GM19328 (cell line): ENCODE data around the gene TRIM33.
"Not testable (repeated sequence)": the region's sequence is repeated elsewhere in the genome, so short reads cannot be mapped to it uniquely, and the experiment has no call there.

Experiments
- ATAC-seq: cut with Tn5 transposase; IDR thresholded peaks from one replicate; pipeline ENCODE4 v1.9.1; 2021; ENCODE audit warnings: mild to moderate bottlenecking, moderate library complexity; ENCODE audit not compliant: unreplicated experiment

Gene TRIM33

DNA sequence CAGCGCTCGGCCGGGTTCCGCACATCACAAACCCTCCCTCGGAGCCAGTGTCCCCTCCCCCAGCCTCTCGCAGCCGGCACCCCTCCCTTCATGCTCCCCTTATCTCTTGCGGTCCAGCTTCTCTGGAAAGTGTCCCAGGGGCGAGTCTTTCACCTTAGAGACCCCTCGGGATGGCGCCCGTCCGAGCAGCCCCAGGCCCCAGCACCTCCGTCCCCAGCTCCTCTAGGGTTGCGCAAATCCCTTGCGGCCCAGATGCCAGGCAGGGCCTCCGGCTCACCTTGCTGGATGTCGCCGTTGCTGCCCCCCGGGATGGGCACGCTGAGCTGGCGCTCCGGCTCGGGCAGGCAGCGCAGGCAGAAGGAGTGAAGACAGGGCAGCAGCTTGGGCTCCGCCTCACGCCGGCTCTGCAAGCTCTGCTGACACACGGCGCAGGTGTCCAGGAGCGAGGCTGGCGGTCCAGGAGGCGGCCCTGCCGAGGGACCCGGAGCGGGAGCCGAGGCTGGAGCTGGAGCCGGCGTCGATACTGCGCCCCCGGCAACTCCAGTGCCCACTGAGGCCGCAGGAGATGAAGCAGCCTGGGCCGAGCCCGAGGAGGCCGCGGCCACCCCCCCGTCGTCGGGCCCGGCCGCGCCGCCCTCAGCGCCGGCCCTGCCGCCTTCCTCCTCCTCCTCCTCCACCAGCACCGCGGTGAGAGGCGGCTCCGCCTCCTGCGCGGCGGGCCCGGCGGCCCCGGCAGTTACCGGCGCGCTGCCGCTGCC lies 550 bp downstream of the TRIM33 start:
- peak; percentile 54 for ATAC-seq

DNA sequence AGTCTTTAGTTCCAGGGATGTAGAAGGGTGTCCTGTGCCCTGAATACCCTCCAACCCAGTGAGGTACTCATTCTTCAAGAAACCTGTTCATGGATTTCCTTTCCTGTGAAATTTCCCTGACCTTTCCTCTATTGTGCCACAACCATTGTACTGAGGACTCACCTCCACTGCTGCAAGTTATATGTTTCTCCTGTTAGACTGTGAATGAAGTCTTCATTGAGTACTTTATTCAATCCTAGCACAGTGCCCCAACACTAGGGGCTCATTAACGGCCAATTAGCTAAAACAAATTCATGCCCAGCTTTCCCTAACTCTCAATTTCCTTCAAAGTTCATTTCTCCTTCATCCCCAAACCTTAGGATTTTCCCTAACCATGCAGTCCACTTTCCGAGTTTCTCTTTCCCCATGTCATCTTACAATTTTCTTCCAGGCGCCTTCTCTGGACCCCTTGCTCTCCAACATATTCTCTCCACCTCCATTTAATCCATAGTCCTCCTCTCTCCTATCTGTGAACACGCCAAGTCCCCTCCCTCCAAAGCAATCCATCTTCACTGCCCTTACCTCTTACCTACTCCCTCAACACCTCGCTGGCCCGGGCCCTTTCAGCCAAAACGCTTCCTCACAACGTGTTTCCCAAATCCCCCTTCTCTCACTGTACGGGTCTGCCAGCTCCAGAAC lies 1.3 kb downstream of the TRIM33 start:
- no peak for ATAC-seq

DNA sequence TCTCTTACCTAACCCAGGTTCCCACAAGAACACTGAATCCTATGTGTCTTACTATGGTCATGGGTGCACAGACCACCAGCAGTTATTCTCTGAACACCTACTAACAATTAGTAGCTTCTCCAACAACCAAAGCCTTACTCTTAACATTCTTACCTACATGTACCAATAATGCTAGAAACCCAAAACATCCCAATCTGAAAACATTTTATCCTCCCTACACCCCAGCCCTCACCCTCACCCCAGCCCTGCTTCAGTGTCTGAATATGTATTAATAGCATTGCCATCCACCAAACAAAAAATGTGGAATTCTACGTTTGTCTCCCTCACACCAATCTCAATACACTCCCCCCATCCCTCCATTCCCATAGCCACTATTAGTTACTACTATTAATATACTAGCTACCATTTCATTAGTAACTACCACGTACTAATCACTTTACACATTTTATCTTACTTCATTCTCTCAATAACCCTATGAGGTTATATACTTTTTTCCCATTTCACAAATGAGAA lies 2.6 kb downstream of the TRIM33 start:
- ATAC-seq, result no peak

DNA sequence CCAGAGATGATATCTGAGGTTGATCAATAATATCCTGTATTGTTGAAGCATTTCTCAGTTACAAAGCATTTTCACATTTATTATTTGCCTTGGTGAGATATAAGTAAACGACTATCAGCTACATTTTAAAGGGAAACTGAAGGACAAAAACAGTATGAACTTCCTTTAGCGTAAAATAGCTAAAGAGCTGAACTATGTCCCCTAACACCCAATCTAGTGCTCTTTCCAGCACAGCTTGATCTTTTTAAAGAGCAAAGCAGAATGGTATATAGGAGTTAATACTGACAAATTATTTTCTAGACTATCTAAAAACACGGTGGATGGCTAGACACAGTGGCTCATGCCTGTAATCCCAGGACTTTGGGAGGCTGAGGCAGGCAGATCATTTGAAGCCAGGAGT lies 3.5 kb downstream of the TRIM33 start:
- no peak for ATAC-seq

DNA sequence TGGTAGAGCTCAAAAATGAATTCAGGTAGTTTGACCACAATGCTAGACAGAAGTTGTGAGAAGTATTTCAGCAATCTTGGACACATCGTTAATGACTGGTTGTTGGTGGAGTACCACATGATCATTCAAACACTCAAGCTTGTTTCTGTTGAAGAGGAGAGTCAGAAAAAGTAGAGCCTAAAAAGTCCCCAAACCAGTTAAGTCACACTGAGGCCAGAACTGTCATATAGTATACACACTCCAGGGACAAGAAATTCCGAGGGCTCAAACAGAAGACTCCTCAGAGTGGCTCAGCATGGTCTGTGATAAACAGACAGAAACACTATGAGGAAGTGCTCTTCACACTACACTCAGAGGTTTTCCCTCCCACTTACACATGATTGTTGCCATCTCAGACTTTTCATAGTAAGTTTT lies 5.8 kb downstream of the TRIM33 start:
- no peak for ATAC-seq

DNA sequence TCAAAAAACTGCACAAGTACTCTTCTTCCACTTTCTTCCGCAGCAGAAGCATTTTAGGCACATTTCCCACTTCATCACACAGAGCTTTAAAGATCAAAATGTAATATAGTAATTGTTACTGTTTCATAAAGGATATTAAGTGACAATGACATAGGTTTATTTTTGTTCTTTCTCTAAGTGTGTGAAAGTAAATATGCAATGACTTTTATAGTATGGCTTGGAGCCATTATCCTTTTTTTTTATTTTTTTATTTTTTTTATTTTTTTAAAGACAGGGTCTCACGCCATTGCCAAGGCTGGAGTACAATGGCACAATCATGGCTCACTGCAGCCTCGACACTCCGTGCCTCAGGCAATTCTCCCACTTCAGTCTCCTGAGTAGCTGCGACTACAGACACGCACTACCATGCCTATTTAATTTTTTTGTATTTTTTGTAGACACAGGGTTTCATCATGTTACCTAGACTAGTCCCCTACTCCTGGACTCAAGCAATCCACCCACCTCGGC lies 7.0 kb downstream of the TRIM33 start:
- ATAC-seq, result no peak

DNA sequence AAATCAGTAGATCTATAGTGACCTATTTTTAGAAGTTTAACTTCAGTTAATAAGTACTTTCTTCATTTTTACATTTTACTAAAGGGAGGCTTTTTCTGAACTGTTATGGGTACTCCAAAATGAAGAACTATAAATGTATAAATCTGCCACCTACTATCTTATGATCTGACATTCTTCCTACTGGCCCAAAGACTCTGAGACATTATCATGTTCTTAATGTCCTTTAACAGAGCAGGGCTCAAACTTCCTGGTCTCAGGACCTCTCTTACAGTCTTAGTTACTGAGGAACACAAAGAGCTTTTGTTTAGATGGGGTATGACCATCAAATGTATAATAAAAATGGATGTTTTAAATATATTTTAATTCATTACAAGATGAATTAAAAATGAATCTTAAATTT lies 8.9 kb downstream of the TRIM33 start:
- no peak for ATAC-seq

DNA sequence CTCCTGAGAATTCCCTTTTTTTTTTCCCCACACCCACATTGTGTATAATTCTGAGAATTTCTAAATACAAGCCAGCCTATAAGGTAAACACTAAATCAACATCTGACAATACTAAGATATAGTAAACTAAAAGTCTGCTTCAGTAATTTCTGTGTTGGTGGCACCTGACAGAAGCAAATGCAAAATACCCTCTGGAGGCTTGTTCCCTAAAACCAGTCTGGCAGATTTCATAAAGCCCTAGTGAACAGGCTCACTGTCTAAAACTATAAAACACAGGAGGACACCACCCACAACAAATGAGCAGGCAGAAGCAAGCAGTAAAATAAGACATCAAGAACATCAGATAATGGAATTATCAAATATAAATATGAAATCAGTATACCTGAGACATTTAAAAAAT lies 11.5 kb downstream of the TRIM33 start:
- no peak for ATAC-seq

DNA sequence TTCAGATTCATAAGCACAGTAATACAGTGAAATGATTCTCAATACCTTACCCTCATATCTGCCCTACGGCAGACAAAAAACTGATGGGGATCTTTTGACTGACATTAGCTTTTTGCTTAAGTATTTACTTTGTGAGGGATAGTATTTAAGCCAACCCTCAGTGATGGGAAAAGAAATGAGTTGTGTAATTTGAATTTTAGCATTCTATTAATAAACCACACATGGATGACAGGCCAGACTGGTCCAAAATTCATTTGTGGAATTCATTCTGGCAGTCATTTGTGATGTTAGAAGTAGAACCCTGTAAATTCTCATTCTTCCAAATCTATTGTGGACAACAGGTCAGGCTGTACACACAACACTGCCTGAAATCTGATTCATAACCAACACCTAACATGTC lies 14.9 kb downstream of the TRIM33 start:
- no peak for ATAC-seq

DNA sequence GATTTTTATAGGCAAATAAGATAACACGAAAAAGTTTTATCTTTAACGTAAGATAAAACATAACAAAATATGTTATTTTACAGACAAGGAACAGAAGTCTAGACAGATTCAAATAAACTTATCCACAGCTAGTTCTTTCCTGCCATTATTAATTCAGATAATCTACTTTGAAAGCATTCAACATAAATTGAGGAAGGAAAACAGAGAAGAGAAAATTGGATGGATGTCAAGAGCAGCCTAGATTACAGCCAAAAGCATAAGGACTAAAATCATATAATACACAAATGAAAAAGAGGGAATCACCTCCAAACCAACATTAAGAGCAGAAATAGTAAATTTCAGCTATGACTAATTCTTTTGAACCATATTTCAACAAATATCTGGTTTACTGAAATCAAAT lies 15.5 kb downstream of the TRIM33 start:
- no peak for ATAC-seq

DNA sequence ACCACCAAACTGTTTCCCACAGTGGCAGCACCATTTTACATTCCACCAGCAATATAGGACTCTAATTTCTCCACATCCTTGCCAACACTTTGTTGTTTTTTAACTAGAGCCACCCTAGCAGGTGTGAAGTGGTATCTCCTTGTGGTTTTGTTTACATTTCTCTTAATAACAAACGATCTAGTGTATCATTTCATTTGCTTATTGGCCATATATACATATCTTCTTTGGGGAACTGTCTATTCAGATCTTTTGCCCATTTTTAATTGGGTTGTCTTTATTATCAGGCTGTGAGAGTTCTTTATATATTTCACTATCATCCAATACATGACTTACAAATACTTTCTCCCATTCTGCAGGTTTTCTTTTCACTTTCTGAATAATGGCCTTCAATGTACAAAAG lies 18.0 kb downstream of the TRIM33 start:
- ATAC-seq, result no peak

DNA sequence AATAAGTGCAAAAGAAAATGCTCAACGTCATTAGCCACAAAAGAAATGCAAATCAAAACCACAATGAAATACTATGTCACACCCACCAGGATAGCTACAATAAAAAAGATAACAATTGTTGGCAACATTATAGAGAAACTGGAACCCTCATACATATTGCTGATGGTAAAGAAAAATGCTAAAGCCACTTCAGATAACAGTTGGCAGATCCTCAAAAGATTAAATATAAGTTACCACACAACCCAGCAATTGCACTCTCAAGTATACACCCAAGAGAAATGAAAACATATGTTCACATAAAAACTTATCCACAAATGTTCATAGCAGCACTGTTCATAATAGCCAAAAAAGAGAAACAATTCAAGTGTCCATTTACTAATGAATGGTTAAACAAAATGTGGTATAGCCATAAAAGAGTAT lies 20.7 kb downstream of the TRIM33 start:
- ATAC-seq, result no peak

DNA sequence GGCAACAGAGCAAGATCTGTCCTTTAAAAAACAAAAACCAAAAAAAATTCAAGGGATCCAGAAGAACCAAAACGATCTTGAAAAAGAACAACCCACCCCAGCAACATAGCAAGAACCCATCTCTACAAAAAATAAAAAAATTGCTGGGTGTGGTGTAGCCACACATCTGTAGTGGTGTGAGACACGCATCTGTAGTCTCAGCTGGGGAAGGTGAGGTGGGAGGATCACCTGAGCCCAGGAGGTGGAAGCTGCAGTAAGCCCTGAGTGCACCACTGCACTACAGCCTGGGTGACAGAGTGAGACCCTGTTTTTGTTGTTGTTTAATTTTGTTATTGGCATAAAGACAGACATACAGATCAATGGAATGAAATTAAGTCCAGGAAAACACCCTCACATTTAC lies 22.3 kb downstream of the TRIM33 start:
- no peak for ATAC-seq

DNA sequence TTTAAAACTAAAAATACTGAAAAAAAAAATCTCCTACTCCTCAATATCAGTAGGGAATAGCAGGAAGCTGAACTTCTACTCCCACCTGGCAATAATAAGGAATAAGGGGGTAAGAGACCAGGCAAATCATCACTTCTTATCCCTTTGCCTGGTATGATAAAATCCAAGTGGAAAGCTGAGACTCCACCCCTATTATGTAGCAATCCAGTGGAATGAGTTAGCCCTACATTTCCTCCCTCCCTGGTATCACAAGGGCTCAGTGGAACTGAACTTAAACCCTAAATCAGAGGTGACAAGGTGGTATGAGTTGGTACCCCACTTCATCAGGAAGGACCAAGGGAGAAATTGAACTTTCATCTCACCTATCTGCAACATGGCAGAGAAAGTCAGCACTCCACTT lies 25.7 kb downstream of the TRIM33 start:
- ATAC-seq, result no peak

DNA sequence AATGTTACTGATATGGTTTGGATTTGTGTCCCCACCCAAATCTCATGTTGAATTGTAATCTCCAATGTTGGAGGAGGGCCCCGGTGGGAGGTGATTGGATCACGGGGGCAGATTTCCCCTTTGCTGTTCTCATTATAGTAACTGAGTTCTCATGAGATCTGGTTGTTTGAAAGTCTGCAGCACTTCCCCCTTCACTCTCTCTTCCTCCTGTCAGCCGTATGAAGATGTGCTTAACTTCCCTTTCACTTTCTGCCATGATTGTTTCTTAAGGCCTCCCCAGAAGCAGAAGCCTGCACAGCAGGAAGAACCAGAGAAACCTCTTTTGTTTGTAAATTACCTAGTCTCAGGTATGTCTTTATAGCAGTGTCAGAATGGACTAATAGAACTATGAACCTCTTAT lies 28.4 kb downstream of the TRIM33 start:
- peak; percentile 57 for ATAC-seq

DNA sequence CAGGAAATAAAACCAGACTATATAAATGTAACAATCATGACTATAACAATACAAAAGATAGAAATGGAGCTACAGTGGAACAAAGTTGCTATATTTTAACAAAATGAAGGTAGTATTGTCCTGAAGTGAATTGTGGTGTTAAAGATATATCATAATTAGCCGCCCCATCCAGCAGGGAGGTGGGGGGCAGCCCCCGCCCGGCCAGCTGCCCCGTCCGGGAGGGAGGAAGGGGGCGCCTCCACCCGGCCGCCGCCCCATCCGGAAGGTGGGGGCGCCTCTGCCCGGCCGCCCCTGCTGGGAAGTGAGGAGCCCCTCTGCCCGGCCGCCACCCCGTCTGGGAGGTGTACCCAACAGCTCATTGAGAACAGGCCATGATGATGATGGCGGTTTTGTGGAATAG lies 31.4 kb downstream of the TRIM33 start:
- not testable (repeated sequence) for ATAC-seq

DNA sequence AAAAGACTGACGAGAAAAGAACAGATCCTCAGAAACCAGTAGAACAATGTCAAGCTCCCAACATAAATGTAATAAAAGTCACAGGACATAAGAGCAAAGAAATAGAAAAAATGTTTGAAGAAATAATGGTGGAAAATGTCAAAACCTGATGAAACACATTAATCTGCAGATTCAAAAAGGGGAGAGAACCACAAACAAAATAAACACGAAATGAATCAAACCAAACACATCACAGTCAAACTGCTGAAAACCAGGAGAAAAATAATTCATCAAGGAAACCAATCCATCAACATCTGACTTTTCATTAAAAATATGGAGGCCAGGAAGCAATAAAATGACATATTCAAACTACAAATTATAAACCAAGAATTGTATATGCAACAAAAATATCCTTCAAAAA lies 31.9 kb downstream of the TRIM33 start:
- ATAC-seq, result no peak

DNA sequence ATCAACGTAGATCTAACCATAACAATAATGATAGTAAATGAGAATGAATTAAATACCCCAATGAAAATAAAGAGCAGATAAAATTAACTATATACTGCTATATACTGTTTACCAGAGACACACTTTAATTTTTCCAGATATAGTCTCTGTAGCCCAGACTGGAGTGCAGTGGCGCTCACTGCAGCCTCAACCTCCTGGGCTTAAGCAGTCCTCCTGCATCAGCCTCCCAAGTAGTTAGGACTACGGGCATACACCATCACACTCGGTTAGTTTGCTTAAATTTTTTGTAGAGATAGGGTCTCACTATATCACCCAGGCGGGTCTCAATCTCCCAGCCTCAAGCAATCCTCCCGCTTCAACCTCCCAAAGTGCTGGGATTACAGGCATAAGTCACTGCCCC lies 37.2 kb downstream of the TRIM33 start:
- ATAC-seq, result no peak

DNA sequence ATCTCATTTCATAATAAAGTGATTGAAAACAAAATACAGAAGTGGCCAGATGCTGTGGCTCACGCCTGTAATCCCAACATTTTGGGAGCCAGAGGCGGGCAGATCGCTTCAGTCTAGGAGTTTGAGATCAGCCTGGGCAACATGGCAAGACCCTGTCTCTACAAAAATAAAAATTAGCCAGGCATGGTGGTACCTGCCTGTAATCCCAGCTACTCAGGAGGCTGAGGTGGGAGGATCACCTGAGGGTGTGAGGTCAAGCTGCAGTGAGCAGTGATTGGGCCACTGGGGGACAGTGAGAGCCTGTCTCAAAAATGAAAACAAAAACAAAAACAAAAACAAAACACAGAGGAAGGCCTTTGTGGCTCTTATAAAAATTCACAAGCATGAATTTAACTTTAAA lies 38.6 kb downstream of the TRIM33 start:
- no peak for ATAC-seq

DNA sequence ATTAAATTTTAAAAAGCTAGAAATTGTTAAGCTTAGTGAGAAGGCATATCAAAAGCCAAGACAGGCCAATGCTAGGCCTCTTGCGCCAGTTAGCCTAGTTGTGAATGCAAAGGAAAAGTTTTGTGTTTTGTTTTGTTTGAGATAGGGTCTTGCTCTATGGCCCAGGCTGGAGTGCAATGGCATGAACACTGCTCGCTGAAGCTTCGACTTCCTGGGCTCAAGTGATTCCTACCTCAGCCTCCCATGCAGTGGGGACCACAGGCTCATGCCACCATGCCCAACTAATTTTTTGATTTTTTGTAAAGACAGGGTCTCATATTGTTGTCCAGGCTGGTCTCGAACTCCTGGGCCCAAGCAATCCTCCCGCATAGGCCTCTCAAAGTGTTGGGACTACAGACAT lies 40.3 kb downstream of the TRIM33 start:
- ATAC-seq, result no peak

DNA sequence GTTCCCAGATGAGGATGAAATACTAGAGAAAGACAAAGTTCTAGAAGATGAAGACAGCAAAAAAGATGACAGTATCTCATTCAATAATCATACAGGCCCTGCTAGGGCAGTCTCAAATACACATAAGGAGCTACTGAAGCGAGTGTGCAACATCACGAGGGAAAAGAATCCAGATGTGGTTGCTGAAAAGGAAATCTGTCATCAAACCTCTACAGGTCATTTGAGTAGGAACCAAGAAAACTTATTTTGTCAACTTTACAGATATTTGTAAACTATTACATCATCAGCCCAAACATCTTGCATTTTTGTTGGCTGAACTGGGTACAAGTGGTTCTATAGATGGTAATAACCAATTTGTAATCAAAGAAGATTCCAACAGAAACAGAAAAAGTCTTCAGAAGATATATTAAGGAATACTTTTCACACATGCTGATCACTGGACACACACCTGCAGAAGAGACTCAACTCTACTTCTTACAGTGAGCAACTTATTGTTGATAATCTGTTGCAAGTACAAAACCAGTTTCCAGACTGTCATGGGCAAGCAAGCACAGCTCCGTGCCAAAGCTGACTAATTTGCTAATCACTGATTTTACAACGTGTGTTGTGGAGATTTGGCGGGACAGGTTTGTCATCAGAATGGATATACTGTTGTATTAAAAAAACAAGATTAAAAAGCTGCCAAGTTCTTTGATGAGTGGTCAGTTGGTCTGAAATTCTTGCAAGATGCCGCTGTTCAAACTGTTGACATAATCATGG lies 42.1 kb downstream of the TRIM33 start:
- ATAC-seq, result no peak

DNA sequence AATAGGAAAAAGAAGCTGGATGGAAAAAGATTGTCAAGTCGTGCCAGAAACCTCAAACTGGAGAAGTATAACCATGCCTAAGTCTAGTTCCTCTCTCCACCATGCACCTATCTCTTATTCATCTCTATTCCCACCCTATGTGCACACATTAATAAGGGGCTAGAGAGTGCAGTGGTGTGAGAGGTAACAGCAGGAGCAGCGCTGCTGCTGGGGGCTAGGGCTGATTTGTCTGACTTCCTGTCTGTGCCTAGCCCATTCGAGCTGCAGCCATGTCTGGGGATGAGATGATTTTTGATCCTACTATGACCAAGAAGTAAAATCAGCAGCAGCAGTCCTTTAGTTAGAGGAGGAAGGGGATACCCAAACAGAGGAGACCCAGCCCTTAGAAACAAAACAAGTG lies 43.0 kb downstream of the TRIM33 start:
- no peak for ATAC-seq
